ENCODE data around the gene CNNM3.

Gene CNNM3

GRCh38 chr2:96800061-96801004 is 15.7 kb upstream of the CNNM3 start:
- H3K36me3 ChIP-seq (ENCODE audit: low read length), result no peaks in the 10 kb centered on the region
- H3K9ac ChIP-seq (ENCODE audit: low read length), result no peak overlapping the region
- no peaks in the 10 kb centered on the region for H3K9me3 ChIP-seq (ENCODE audit: insufficient read depth, low read length)
- H3K4me2 ChIP-seq (ENCODE audit: low read depth, low read length, poor library complexity, severe bottlenecking), result no peak overlapping the region
- H3K4me3 ChIP-seq (ENCODE audit: insufficient read depth, low read length, poor library complexity, severe bottlenecking), result no peak overlapping the region
- no peaks in the 10 kb centered on the region for H3K27me3 ChIP-seq (ENCODE audit: low read length)
- no peaks in the 10 kb centered on the region for H3K79me2 ChIP-seq (ENCODE audit: insufficient read depth, low read length)
- no peaks in the 10 kb centered on the region; the same call in 1 of the 2 replicates for H3F3A ChIP-seq (ENCODE audit: insufficient read depth)
- H3K27ac ChIP-seq (ENCODE audit: low read depth, low read length), result no peak overlapping the region
- H2AFZ ChIP-seq (ENCODE audit: low read depth, low read length, severe bottlenecking), result peak overlapping the region; percentile 82
- H3K9me2 ChIP-seq (replicated peaks; ENCODE audit: insufficient read depth, low read length), result no peaks in the 10 kb centered on the region
- TF ChIP-seq CTCF (IDR thresholded peaks at IDR 0.05; ENCODE audit: insufficient read depth, low read length, poor library complexity, severe bottlenecking) (no peak), EZH2phosphoT487 (conservative IDR thresholded peaks at IDR 0.05; ENCODE audit: low read length) (no peak)
- H4K20me1 ChIP-seq (ENCODE audit: low read depth, low read length), result no peaks in the 10 kb centered on the region

GRCh38 chr2:96801005-96801785 is 14.9 kb upstream of the CNNM3 start:
- no peak overlapping the region for H3K4me3 ChIP-seq (ENCODE audit: insufficient read depth, low read length, poor library complexity, severe bottlenecking)
- H4K20me1 ChIP-seq (ENCODE audit: low read depth, low read length), result no peaks in the 10 kb centered on the region
- H3K9ac ChIP-seq (ENCODE audit: low read length), result no peak overlapping the region
- no peak for TF ChIP-seq EZH2phosphoT487 (conservative IDR thresholded peaks at IDR 0.05; ENCODE audit: low read length)
- TF ChIP-seq CTCF (IDR thresholded peaks at IDR 0.05; ENCODE audit: insufficient read depth, low read length, poor library complexity, severe bottlenecking), result peak; percentile 89
- H3K9me3 ChIP-seq (ENCODE audit: insufficient read depth, low read length), result no peaks in the 10 kb centered on the region
- H3F3A ChIP-seq (ENCODE audit: insufficient read depth), result no peaks in the 10 kb centered on the region; the same call in 1 of the 2 replicates
- peak overlapping the region; percentile 82 for H2AFZ ChIP-seq (ENCODE audit: low read depth, low read length, severe bottlenecking)
- H3K27ac ChIP-seq (ENCODE audit: low read depth, low read length), result no peak overlapping the region
- H3K36me3 ChIP-seq (ENCODE audit: low read length), result no peaks in the 10 kb centered on the region
- H3K79me2 ChIP-seq (ENCODE audit: insufficient read depth, low read length), result no peaks in the 10 kb centered on the region
- H3K27me3 ChIP-seq (ENCODE audit: low read length), result no peaks in the 10 kb centered on the region
- no peaks in the 10 kb centered on the region for H3K9me2 ChIP-seq (replicated peaks; ENCODE audit: insufficient read depth, low read length)
- no peak overlapping the region for H3K4me2 ChIP-seq (ENCODE audit: low read depth, low read length, poor library complexity, severe bottlenecking)

GRCh38 chr2:96801786-96802595 is 14.1 kb upstream of the CNNM3 start:
- Histone ChIP-seq H3K4me3 (ENCODE audit: insufficient read depth, low read length, poor library complexity, severe bottlenecking) (no peak overlapping the region), H3F3A (ENCODE audit: insufficient read depth) (peaks cover 5% of the 10 kb centered on the region; the same call in 1 of the 2 replicates), H3K36me3 (ENCODE audit: low read length) (no peaks in the 10 kb centered on the region), H4K20me1 (ENCODE audit: low read depth, low read length) (no peaks in the 10 kb centered on the region), H3K9me3 (ENCODE audit: insufficient read depth, low read length) (no peaks in the 10 kb centered on the region), H3K79me2 (ENCODE audit: insufficient read depth, low read length) (no peaks in the 10 kb centered on the region), H3K9ac (ENCODE audit: low read length) (no peak overlapping the region), H3K27me3 (ENCODE audit: low read length) (no peaks in the 10 kb centered on the region), H3K27ac (ENCODE audit: low read depth, low read length) (no peak overlapping the region), H2AFZ (ENCODE audit: low read depth, low read length, severe bottlenecking) (no peak overlapping the region), H3K9me2 (replicated peaks; ENCODE audit: insufficient read depth, low read length) (no peaks in the 10 kb centered on the region), H3K4me2 (ENCODE audit: low read depth, low read length, poor library complexity, severe bottlenecking) (no peak overlapping the region)
- TF ChIP-seq EZH2phosphoT487 (conservative IDR thresholded peaks at IDR 0.05; ENCODE audit: low read length) (no peak), CTCF (IDR thresholded peaks at IDR 0.05; ENCODE audit: insufficient read depth, low read length, poor library complexity, severe bottlenecking) (no peak)
